Peyer's patch (tissue), 4 donors: ENCODE data around the gene STEAP3. TPM values are rescaled to one million over a fixed set of nuclear protein-coding genes. Genes with fewer than 3 reads are reported as not detected.

ENCODE experiments used
- DNase-seq, 3 donors: peaks; one replicate each; pipeline ENCODE4 v3.0.0-alpha.2; 2017 to 2019
- H3K27ac ChIP-seq, 4 donors: fragments of 200-600 bp; sonication (generic); one replicate each; pipeline ENCODE4 v1.5.1; 2016 to 2019
- H3K27me3 ChIP-seq, 2 donors: fragments of 200-600 bp; sonication (generic); one replicate each; pipeline ENCODE4 v1.5.1; 2019
- H3K36me3 ChIP-seq, 3 donors: fragments of 200-600 bp; sonication (generic); one replicate each; pipeline ENCODE4 v1.5.1; 2016 to 2019
- H3K4me1 ChIP-seq, 4 donors: fragments of 200-600 bp; sonication (generic); one replicate each; pipeline ENCODE4 v1.5.1; 2016 to 2019
- H3K4me3 ChIP-seq, 4 donors: fragments of 200-600 bp; sonication (generic); 1 replicate in 3 of 4; 2 replicates in 1 of 4; pipeline ENCODE4 v1.5.1; 2016 to 2019; ENCODE audit warnings: mild to moderate bottlenecking in 1 of 4
- H3K9me3 ChIP-seq, 4 donors: fragments of 200-600 bp; sonication (generic); one replicate each; pipeline ENCODE4 v1.5.1; 2016 to 2019; ENCODE audit warnings: mild to moderate bottlenecking in 1 of 4
- POLR2A ChIP-seq, 2 donors: fragments of 450-650 bp; IDR thresholded peaks; one replicate each; pipeline ENCODE4 v1.5.1; 2017; ENCODE audit warnings: antibody characterized with exemption in 2 of 2, mild to moderate bottlenecking in 2 of 2, moderate library complexity in 2 of 2
- total RNA-seq, 4 donors: library from RNA; depleted of rRNA; stranded (reverse); fragments of >200 nt; gene quantifications; one replicate each; pipeline ENCODE4 v1.1.0, GENCODE V29; 2016
- TF ChIP-seq, protein P1 (sequence below), 6 experiments: fragments of 450-650 bp in 4 of 6; fragments of 200-600 bp in 2 of 6; sonication (generic) in 1 of 6; IDR thresholded peaks; one replicate each; pipeline ENCODE4 v1.5.1; 2017 to 2019; ENCODE audit warnings: antibody characterized with exemption in 6 of 6, mild to moderate bottlenecking in 3 of 6, moderate library complexity in 1 of 6

The STEAP3 gene
- total RNA-seq, 4 donors from 2014 or later: 13.2 to 31.2 (median 20.5) TPM

DNA sequence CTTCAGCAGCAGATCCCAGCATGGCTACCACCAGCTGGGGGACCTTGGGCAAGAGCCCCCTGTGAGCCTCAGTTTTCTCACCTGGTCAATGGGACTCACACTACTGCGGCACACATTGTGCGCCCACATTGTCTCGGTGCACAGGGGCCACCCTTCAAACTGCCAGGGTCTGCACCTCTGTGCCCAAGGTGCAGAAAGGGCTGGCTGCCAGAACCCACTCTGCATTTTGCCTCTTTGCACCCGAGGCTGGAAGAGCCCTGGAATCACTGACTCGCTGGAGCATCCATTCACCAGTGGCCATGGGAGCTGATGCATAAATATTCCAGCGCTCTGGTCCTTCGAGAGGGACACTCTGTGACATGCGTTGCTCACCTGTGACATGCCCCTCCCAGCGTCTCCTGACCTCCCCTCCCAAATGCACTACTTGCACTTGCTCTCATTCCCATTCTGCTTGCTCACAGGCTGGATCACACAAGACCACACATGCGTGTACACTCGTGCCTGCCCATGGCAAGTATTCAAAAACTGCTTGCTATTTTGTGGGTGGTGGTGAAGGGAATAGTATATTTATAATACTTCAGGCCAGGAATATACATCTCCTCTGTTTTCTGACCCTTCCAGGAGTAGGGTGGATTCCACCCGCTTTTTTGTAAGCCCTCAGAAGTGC is 46.3 kb upstream of the STEAP3 start:
- no peak for DNase-seq
- Histone ChIP-seq H3K36me3 (no peaks in the 10 kb centered on the region), H3K4me1 (no peaks in the 10 kb centered on the region), H3K9me3 (no peaks in the 10 kb centered on the region), H3K4me3 (no peak overlapping the region), H3K27me3 (no peaks in the 10 kb centered on the region), H3K27ac (no peak overlapping the region)
- TF ChIP-seq, protein P1, sequence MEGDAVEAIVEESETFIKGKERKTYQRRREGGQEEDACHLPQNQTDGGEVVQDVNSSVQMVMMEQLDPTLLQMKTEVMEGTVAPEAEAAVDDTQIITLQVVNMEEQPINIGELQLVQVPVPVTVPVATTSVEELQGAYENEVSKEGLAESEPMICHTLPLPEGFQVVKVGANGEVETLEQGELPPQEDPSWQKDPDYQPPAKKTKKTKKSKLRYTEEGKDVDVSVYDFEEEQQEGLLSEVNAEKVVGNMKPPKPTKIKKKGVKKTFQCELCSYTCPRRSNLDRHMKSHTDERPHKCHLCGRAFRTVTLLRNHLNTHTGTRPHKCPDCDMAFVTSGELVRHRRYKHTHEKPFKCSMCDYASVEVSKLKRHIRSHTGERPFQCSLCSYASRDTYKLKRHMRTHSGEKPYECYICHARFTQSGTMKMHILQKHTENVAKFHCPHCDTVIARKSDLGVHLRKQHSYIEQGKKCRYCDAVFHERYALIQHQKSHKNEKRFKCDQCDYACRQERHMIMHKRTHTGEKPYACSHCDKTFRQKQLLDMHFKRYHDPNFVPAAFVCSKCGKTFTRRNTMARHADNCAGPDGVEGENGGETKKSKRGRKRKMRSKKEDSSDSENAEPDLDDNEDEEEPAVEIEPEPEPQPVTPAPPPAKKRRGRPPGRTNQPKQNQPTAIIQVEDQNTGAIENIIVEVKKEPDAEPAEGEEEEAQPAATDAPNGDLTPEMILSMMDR (IDR thresholded peaks at IDR 0.05): no peak
- no peak for TF ChIP-seq POLR2A (IDR thresholded peaks at IDR 0.05)

DNA sequence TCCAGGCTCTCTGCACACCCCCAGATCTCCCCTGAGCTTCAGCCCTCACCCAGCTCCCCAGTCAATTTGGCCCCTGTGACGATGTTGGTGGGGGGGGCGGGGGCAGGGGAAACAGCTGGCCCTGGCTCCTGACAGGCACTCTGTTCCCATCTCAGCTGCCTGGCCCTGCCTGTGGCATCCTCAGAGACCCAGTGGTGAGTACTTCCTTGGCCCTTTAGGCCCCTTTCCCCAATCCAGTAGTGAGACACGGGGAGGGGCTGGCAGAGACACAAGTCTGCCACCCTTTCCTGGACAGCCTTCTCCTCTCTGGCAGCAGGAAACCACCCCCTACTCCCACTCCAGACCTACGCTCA is 45.8 kb upstream of the STEAP3 start:
- Histone ChIP-seq H3K9me3 (no peaks in the 10 kb centered on the region), H3K4me3 (no peak overlapping the region), H3K27ac (no peak overlapping the region), H3K4me1 (no peaks in the 10 kb centered on the region), H3K27me3 (no peaks in the 10 kb centered on the region), H3K36me3 (no peaks in the 10 kb centered on the region)
- no peak for DNase-seq
- TF ChIP-seq, protein P1 (IDR thresholded peaks at IDR 0.05): no peak
- no peak for TF ChIP-seq POLR2A (IDR thresholded peaks at IDR 0.05)

DNA sequence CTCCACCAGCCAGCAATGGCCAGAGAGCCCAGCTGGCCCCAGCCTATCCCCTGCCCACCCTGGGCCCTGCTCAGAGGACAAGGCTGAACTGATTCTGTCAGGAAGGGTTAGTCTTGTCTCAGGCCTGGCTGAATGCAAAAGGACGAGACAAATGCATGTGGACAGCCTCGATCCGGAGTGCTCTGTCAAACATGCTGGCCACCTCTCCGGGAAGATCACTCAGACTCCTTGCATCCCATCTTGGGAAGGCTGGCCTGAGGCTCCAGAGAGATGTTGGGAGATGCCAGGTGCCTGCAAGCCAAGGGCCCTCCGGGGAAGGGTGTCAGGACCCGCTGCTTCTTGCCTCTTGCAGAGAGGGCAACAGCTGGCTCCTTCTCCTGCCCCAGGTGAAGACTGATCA is 44.9 kb upstream of the STEAP3 start:
- DNase-seq: no peak
- TF ChIP-seq, protein P1 (IDR thresholded peaks at IDR 0.05): no peak
- TF ChIP-seq POLR2A (IDR thresholded peaks at IDR 0.05): no peak
- no peaks in the 10 kb centered on the region for H3K9me3 ChIP-seq
- no peaks in the 10 kb centered on the region for H3K4me1 ChIP-seq
- H3K27ac ChIP-seq: no peak overlapping the region
- no peak overlapping the region for H3K4me3 ChIP-seq
- H3K36me3 ChIP-seq: no peaks in the 10 kb centered on the region
- no peaks in the 10 kb centered on the region for H3K27me3 ChIP-seq

DNA sequence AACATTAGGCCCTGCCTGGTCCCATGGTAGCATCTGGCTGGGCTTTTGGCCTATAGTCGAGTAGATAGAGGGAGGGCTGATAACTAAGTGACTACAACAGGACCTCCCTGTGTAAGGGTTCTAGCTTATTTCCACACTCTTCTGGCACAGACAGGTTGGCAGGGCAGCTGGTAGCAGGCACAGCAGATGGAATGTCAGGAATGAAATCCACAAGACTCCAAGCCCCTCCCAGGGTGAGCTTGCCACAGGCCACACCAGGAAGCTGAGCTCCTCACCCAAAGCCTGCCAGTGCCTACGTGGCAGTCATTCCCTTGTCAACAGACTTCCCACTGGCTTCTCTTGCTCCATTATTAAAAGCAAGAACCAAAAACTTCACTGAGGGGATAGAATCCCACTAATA is 44.4 kb upstream of the STEAP3 start:
- no peak for DNase-seq
- H3K36me3 ChIP-seq: no peaks in the 10 kb centered on the region
- H3K9me3 ChIP-seq: no peaks in the 10 kb centered on the region
- H3K4me3 ChIP-seq: no peak overlapping the region
- no peaks in the 10 kb centered on the region for H3K27me3 ChIP-seq
- TF ChIP-seq, protein P1 (IDR thresholded peaks at IDR 0.05): no peak
- no peak for TF ChIP-seq POLR2A (IDR thresholded peaks at IDR 0.05)
- no peak overlapping the region for H3K27ac ChIP-seq
- no peaks in the 10 kb centered on the region for H3K4me1 ChIP-seq

DNA sequence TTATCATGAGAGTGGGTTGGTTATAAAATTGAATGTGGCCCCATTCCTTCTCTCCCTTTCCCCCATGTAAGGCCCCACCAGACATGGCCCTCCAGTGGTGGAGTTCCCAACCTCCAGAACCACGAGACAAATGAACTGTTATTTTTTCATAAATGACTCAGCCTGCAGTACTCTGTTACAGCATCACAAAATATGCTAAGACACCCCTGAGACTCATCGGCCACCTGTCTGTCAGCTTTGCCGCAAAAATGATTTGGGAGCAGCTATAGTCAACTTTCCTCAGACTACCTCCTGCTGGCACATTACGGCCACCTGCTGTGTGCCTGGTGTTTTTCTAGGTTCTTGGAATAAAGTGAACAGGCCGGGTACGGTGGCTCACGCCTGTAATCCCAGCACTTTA is 43.6 kb upstream of the STEAP3 start:
- Histone ChIP-seq H3K27me3 (no peaks in the 10 kb centered on the region), H3K27ac (no peak overlapping the region), H3K4me3 (no peak overlapping the region), H3K36me3 (no peaks in the 10 kb centered on the region), H3K9me3 (no peaks in the 10 kb centered on the region), H3K4me1 (no peaks in the 10 kb centered on the region)
- TF ChIP-seq, protein P1 (IDR thresholded peaks at IDR 0.05): no peak
- TF ChIP-seq POLR2A (IDR thresholded peaks at IDR 0.05): no peak
- DNase-seq: no peak

DNA sequence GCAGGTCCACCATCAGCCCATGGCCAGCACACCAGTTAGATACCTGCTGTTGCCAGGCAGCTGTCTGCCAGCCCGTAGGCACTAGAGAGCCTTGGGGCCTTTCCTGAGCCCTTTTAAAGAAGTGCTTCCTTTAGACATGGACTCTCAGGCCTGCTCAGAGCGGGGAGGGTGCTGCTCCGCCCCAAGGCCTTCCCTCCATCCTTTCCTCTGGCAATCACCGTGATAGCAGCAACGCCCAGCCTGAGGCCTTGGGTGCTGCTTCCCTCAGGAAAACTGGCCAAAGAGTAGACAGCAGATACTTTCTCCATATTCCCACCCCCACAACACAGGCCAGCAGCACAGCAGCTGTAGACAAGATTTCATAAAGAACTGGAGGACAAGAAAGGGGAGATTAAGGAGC is 42.7 kb upstream of the STEAP3 start:
- no peak overlapping the region for H3K27ac ChIP-seq
- H3K27me3 ChIP-seq: no peaks in the 10 kb centered on the region

More for the DNA sequence above, 42.7 kb upstream of the STEAP3 start:
- Histone ChIP-seq H3K4me3 (no peak overlapping the region), H3K9me3 (no peaks in the 10 kb centered on the region), H3K4me1 (no peaks in the 10 kb centered on the region), H3K36me3 (no peaks in the 10 kb centered on the region)
- TF ChIP-seq, protein P1 (IDR thresholded peaks at IDR 0.05): no peak
- no peak for TF ChIP-seq POLR2A (IDR thresholded peaks at IDR 0.05)
- DNase-seq: no peak
